HG02678 (cell line): ENCODE data around the gene RAVER1.

Experiments
- ATAC-seq: cut with Tn5 transposase; IDR thresholded peaks from one replicate; pipeline ENCODE4 v1.9.1; 2021; ENCODE audit warnings: mild to moderate bottlenecking, moderate library complexity; ENCODE audit not compliant: unreplicated experiment

Gene RAVER1

GRCh38 chr19:10318807-10319682 lies 14.3 kb downstream of the RAVER1 start:
- no peak for ATAC-seq

GRCh38 chr19:10317857-10318462 lies 15.4 kb downstream of the RAVER1 start:
- no peak for ATAC-seq

GRCh38 chr19:10317045-10317856 lies 16.1 kb downstream of the RAVER1 start:
- no peak for ATAC-seq

GRCh38 chr19:10316229-10317044 lies 16.9 kb downstream of the RAVER1 start:
- ATAC-seq, result no peak

GRCh38 chr19:10315335-10316214 lies 17.8 kb downstream of the RAVER1 start, which contains the start of gene FDX2:
Gene FDX2, minus strand, starts transcription at chr19:10316015. Its CDS starts 19 bp downstream, at chr19:10315996.
- peak; percentile 76 for ATAC-seq

- ATAC-seq, result no peak
Observed at GRCh38 chr19:10309423-10309822, 23.9 kb downstream of the RAVER1 start, which contains the start of gene ZGLP1. Gene ZGLP1, minus strand, starts transcription at chr19:10309815.

- no peak for ATAC-seq
Observed at GRCh38 chr19:10306327-10306726, 27.0 kb downstream of the RAVER1 start.

GRCh38 chr19:10305139-10305806 lies 28.1 kb downstream of the RAVER1 start:
- no peak for ATAC-seq

GRCh38 chr19:10299545-10300458 lies 33.5 kb downstream of the RAVER1 start:
- no peak for ATAC-seq

- ATAC-seq, result no peak
Observed at GRCh38 chr19:10295847-10296591, 37.3 kb downstream of the RAVER1 start.

- ATAC-seq, result peak; percentile 47
Observed at GRCh38 chr19:10295305-10295846, 38.0 kb downstream of the RAVER1 start.

GRCh38 chr19:10294368-10294697 lies 39.0 kb downstream of the RAVER1 start:
- no peak for ATAC-seq

GRCh38 chr19:10293637-10294367 lies 39.5 kb downstream of the RAVER1 start:
- no peak for ATAC-seq

GRCh38 chr19:10292789-10293636 lies 40.3 kb downstream of the RAVER1 start:
- no peak for ATAC-seq

GRCh38 chr19:10292206-10292788 lies 41.0 kb downstream of the RAVER1 start:
- ATAC-seq, result peak; percentile 58
